ENCODE measurements around the gene BRD1. TPM values are rescaled to one million over a fixed set of nuclear protein-coding genes. Genes with fewer than 3 reads are reported as not detected.

BRD1 gene
- total and polyA plus RNA-seq, 3 donors from 2014 or later = 113 to 122 (median 114) TPM

- no peak for DNase-seq
- intact Hi-C loops (cut with DNase I; ENCODE audit: low total_unique reads) = no loop called here
Measured at GRCh38 chr22:49815641-49816091, 12.0 kb downstream of the BRD1 start.

GRCh38 chr22:49814856-49815255, 12.8 kb downstream of the BRD1 start:
- Histone ChIP-seq H3K4me3 (no peak overlapping the region), H3K27ac (no peak overlapping the region), H3K4me1 (peaks cover 7% of the 10 kb centered on the region), H3K36me3 (ENCODE audit: low read depth, missing control alignments) (no peaks in the 10 kb centered on the region), H3K9me3 (no peaks in the 10 kb centered on the region), H3K27me3 (no peaks in the 10 kb centered on the region)
- intact Hi-C loops (cut with DNase I; ENCODE audit: low total_unique reads) = no loop called here
- 78 to 88% methylated on average over 8 of the region's 8 CpGs for WGBS, 2 donors
- TF ChIP-seq, protein P1, sequence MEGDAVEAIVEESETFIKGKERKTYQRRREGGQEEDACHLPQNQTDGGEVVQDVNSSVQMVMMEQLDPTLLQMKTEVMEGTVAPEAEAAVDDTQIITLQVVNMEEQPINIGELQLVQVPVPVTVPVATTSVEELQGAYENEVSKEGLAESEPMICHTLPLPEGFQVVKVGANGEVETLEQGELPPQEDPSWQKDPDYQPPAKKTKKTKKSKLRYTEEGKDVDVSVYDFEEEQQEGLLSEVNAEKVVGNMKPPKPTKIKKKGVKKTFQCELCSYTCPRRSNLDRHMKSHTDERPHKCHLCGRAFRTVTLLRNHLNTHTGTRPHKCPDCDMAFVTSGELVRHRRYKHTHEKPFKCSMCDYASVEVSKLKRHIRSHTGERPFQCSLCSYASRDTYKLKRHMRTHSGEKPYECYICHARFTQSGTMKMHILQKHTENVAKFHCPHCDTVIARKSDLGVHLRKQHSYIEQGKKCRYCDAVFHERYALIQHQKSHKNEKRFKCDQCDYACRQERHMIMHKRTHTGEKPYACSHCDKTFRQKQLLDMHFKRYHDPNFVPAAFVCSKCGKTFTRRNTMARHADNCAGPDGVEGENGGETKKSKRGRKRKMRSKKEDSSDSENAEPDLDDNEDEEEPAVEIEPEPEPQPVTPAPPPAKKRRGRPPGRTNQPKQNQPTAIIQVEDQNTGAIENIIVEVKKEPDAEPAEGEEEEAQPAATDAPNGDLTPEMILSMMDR (IDR thresholded peaks at IDR 0.05) = no peak
- no peak for DNase-seq

More at GRCh38 chr22:49815641-49816091, 12.0 kb downstream of the BRD1 start:
- H3K9me3 ChIP-seq = no peaks in the 10 kb centered on the region
- WGBS, 2 donors = 81 to 88% methylated on average over 8 to 15 of the region's 15 CpGs
- peaks cover 3% of the 10 kb centered on the region for H3K4me1 ChIP-seq
- TF ChIP-seq, protein P1 (IDR thresholded peaks at IDR 0.05) = no peak
- no peak for TF ChIP-seq POLR2A (IDR thresholded peaks at IDR 0.05)
- H3K4me3 ChIP-seq = no peak overlapping the region
- H3K27me3 ChIP-seq = no peaks in the 10 kb centered on the region
- H3K27ac ChIP-seq = no peak overlapping the region
- H3K36me3 ChIP-seq (ENCODE audit: low read depth, missing control alignments) = no peaks in the 10 kb centered on the region

- H3K36me3 ChIP-seq (ENCODE audit: low read depth, missing control alignments) = no peaks in the 10 kb centered on the region
- no peak overlapping the region for H3K27ac ChIP-seq
- TF ChIP-seq POLR2A (IDR thresholded peaks at IDR 0.05) = no peak
- TF ChIP-seq, protein P1 (IDR thresholded peaks at IDR 0.05) = no peak
- 93 to 95% methylated on average over 3 to 14 of the region's 14 CpGs for WGBS, 2 donors
- H3K27me3 ChIP-seq = no peaks in the 10 kb centered on the region
- no peaks in the 10 kb centered on the region for H3K9me3 ChIP-seq
- H3K4me1 ChIP-seq = peaks cover 7% of the 10 kb centered on the region
- H3K4me3 ChIP-seq = no peak overlapping the region
- no peak for DNase-seq
- intact Hi-C loops (cut with DNase I; ENCODE audit: low total_unique reads) = no loop called here
Measured at GRCh38 chr22:49814164-49814686, 13.4 kb downstream of the BRD1 start.

DNA sequence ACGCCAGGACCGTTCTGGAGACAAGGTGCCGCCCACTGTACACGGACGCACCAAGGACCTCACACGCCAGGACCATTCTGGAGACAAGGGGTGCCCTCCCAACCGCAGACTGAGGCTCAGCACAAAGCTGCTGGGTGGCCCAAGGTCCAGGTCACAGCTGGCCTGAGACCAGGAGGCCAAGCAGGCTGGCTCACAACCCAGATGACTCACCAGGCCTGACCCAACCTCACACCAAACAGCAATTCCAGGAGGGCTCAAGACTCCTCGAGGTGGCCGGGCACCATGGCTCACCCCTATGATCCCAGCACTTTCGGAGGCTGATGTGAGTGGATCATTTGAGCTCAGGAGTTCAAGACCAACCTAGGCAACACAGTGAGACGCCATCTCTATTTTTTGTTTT, 14.8 kb downstream of the BRD1 start:
- no peaks in the 10 kb centered on the region for H3K9me3 ChIP-seq
- intact Hi-C loops (cut with DNase I; ENCODE audit: low total_unique reads) = no loop called here
- no peaks in the 10 kb centered on the region for H3K27me3 ChIP-seq
- H3K36me3 ChIP-seq (ENCODE audit: low read depth, missing control alignments) = no peaks in the 10 kb centered on the region
- 66 to 73% methylated on average over 11 of the region's 11 CpGs for WGBS, 2 donors
- no peak for DNase-seq
- H3K27ac ChIP-seq = no peak overlapping the region
- no peak overlapping the region for H3K4me3 ChIP-seq
- peaks cover 7% of the 10 kb centered on the region for H3K4me1 ChIP-seq
- no peak for TF ChIP-seq POLR2A (IDR thresholded peaks at IDR 0.05)
- TF ChIP-seq, protein P1 (IDR thresholded peaks at IDR 0.05) = no peak
